Measurements from ENCODE around the gene MRPL9. TPM values are rescaled to one million over a fixed set of nuclear protein-coding genes. Genes with fewer than 3 reads are reported as not detected.

MRPL9 gene
- total RNA-seq, 2 experiments from 2014 or later: 121 to 141 TPM

DNA sequence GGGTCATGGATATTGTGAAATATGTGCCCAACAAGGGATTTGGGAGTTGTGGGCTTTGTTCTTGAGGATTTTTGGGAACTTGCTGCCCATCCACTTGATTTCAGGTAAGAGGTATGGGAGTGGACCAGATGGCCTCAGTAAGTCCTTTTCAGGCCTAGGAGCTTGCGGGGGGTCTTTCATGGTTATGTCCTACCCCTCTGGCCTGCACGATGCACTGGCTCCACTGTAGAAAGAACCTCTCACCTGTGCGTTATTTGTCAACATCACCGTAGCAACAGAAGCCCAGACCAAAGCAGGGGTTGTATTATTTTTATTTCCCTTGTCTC is 33.4 kb downstream of the MRPL9 start:
- intact Hi-C loops (cut with micrococcal nuclease): loop anchor here (10.0 kb wide), 2 partner anchors 65 to 285 kb away; no protein-coding TSS in a partner anchor
- ChIA-PET CTCF (no interaction called here), POLR2A (interaction anchor here (0.9 kb wide), 1 partner anchor 32 kb away, joined by 3 read pairs; no protein-coding TSS in a partner anchor)
- Mint-ChIP-seq H3K27me3 (peaks cover 30% of the 10 kb centered on the region), H3K36me3 (ENCODE audit: low read depth) (no peaks in the 10 kb centered on the region), H3K4me1 (ENCODE audit: low read depth) (no peaks in the 10 kb centered on the region), H3K27ac (no peak overlapping the region), H3K4me3 (no peak overlapping the region), H3K9me3 (no peaks in the 10 kb centered on the region)
- TF ChIP-seq, protein P1, sequence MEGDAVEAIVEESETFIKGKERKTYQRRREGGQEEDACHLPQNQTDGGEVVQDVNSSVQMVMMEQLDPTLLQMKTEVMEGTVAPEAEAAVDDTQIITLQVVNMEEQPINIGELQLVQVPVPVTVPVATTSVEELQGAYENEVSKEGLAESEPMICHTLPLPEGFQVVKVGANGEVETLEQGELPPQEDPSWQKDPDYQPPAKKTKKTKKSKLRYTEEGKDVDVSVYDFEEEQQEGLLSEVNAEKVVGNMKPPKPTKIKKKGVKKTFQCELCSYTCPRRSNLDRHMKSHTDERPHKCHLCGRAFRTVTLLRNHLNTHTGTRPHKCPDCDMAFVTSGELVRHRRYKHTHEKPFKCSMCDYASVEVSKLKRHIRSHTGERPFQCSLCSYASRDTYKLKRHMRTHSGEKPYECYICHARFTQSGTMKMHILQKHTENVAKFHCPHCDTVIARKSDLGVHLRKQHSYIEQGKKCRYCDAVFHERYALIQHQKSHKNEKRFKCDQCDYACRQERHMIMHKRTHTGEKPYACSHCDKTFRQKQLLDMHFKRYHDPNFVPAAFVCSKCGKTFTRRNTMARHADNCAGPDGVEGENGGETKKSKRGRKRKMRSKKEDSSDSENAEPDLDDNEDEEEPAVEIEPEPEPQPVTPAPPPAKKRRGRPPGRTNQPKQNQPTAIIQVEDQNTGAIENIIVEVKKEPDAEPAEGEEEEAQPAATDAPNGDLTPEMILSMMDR (IDR thresholded peaks at IDR 0.05): no peak
- DNase-seq (no peak), ATAC-seq (no peak)

DNA sequence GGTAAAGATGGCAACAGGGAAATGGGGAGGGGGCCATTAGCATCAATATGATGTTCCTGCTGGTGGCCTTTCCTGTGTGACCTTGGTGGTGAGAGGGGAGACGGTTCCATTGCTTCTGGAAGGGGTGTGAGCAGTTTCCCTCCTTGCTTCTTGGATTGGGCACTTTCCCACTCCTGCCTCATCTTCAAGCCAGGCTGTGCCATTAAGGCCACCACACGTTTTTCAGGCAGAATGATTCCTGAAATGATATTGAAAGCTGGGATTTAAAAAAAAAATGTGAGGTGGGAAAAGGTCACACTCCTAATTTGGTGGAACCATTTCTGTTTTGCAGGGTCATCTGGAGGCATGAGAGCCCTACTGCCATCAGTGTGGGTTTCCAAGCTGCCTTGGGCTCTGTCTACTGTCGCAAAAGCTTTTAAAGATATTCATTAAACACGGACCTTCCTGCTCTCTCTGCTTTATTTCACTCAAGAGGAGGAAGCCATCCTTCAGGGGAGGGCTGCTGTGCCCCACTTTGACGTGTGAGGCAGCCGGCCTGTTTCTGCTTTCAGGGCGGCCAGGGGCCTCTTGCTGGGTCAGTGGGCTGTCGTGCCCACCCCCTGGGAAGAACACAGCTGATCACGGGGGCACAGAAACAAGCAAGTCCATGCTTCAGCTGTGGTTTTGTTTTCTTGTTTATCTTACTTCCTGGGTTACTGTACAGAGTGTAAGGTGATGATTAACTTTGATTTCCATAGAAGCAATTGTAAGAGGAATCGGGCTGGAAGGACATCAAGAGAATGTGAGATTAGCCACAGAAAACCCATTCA is 33.9 kb downstream of the MRPL9 start:
- no peak overlapping the region for H3K4me3 Mint-ChIP-seq
- CTCF ChIA-PET: interaction anchor here (0.5 kb wide), 1 partner anchor 141 kb away, joined by 3 read pairs; no protein-coding TSS in a partner anchor
- TF ChIP-seq, protein P1 (IDR thresholded peaks at IDR 0.05): no peak
- no peaks in the 10 kb centered on the region for H3K4me1 Mint-ChIP-seq (ENCODE audit: low read depth)
- POLR2A ChIA-PET: interaction anchor here (0.9 kb wide), 1 partner anchor 31 kb away, joined by 3 read pairs; no protein-coding TSS in a partner anchor
- peaks cover 29% of the 10 kb centered on the region for H3K27me3 Mint-ChIP-seq
- H3K27ac Mint-ChIP-seq: no peak overlapping the region
- no peaks in the 10 kb centered on the region for H3K9me3 Mint-ChIP-seq
- intact Hi-C loops (cut with micrococcal nuclease): loop anchor here (10.0 kb wide), 1 partner anchor 65 kb away; no protein-coding TSS in a partner anchor
- ATAC-seq (no peak), DNase-seq (no peak)
- H3K36me3 Mint-ChIP-seq (ENCODE audit: low read depth): no peaks in the 10 kb centered on the region

DNA sequence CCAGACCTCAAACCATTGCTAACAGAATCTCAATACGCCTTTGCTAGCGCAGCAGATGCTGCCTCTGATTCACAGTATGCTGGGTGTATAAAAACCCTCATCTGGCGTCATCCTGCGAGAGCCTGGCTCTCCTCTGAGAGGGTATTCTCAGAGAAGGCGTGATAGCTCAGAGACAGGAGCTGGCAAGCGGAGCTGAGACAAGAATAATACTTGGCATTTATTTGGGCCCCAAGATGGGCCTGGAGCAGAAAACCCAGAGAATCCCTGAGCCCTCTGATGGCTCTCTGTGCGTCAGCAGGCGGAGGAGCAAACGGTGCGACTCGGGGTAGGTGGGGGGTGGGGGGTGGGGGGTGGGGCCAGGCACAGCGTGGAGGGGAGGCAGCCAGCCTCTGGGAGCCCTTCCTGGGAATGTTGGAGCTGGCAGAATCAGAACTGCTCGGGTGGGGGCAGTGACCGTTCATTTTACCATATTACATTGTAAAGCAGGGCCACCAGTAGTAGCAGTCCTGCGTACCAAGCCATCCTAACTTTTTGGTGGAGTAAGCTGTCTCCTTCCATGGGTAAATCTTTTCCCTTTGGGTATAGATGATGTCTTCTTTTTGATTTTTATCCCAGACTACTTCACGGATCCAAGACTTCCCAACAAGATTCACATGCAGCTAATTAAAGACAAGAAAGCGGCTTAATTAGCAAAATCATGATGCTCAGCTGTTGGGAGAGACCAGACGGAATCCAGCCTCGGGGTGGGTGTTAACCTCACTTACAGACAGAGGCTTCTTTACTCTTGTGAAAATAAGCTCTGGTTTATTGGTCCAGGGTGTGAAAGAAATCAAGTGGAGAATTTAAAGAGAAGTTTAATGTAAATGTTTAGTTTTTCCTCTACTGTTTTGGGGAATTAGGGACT is 34.9 kb downstream of the MRPL9 start:
- CTCF ChIA-PET: interaction anchor here (0.6 to 1.4 kb wide), 2 partner anchors 33 to 108 kb away, joined by 3 to 6 read pairs; no protein-coding TSS in a partner anchor
- intact Hi-C loops (cut with micrococcal nuclease): loop anchor here (10.0 kb wide), 1 partner anchor 64 kb away; no protein-coding TSS in a partner anchor

DNA sequence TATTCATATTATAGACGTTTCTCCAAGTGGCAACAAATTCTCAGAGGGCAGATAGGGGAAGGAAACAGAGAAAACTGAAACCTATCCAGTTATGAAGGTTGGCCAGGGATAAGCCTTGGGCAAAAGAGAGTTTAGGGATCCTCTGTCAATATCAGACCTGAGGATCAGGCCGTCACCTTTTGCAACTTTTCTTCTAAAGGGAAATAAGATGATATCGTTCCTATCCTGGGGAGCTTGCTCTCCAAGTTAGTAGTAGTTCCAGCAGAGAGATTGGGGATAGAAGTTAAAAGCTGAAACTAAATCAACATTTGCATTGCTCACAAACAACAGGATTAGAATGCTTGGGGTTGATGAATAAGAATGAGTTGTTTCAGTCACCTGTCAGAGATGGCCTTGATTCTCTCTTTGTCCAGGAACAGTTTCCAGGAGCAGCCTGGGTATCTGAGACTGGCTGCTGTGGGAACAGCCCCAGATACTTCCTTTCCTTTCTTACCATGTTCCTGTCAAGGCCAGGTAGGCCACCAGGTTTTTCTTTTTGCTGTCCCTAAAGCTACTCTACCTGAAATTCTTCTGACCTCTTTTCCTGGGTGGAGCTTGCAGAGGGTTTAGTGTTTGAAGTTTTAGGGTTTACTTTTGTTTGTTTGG is 39.4 kb downstream of the MRPL9 start:
- peaks cover 17% of the 10 kb centered on the region for H3K4me1 Mint-ChIP-seq (ENCODE audit: low read depth)
- H3K27me3 Mint-ChIP-seq: peaks cover 49% of the 10 kb centered on the region

More for the DNA sequence above, 34.9 kb downstream of the MRPL9 start:
- ATAC-seq (no peak), DNase-seq (no peak)
- H3K27me3 Mint-ChIP-seq: peaks cover 35% of the 10 kb centered on the region
- H3K9me3 Mint-ChIP-seq: no peaks in the 10 kb centered on the region
- POLR2A ChIA-PET: no interaction called here
- H3K4me1 Mint-ChIP-seq (ENCODE audit: low read depth): no peaks in the 10 kb centered on the region
- H3K4me3 Mint-ChIP-seq: no peak overlapping the region
- no peak overlapping the region for H3K27ac Mint-ChIP-seq
- H3K36me3 Mint-ChIP-seq (ENCODE audit: low read depth): no peaks in the 10 kb centered on the region
- TF ChIP-seq, protein P1 (IDR thresholded peaks at IDR 0.05): no peak

More for the DNA sequence above, 39.4 kb downstream of the MRPL9 start:
- POLR2A ChIA-PET: no interaction called here
- CTCF ChIA-PET: interaction anchor here (1.8 kb wide), 1 partner anchor 11 kb away, joined by 6 read pairs; no protein-coding TSS in a partner anchor
- TF ChIP-seq, protein P1 (IDR thresholded peaks at IDR 0.05): no peak
- H3K36me3 Mint-ChIP-seq (ENCODE audit: low read depth): no peaks in the 10 kb centered on the region
- no peak overlapping the region for H3K4me3 Mint-ChIP-seq
- no peaks in the 10 kb centered on the region for H3K9me3 Mint-ChIP-seq
- intact Hi-C loops (cut with micrococcal nuclease): loop anchor here (10.0 kb wide), 1 partner anchor 59 kb away; no protein-coding TSS in a partner anchor
- no peak for DNase-seq
- no peak overlapping the region for H3K27ac Mint-ChIP-seq
- ATAC-seq: no peak

All from activated CD8-positive, alpha-beta T cell treated with anti-CD3 and anti-CD28 coated beads for 36 hours (primary cell).